ENCODE data around the gene OMA1.
"Not testable (repeated sequence)": the region's sequence is repeated elsewhere in the genome, so short reads cannot be mapped to it uniquely, and the experiment has no call there.

Gene OMA1

GRCh38 chr1:58524353-58524945 is 22.1 kb downstream of the OMA1 start:
- DNase-seq: no peak

GRCh38 chr1:58515794-58516401 is 30.6 kb downstream of the OMA1 start:
- DNase-seq: peak; percentile 25

GRCh38 chr1:58513956-58514355 is 32.6 kb downstream of the OMA1 start:
- DNase-seq: no peak

- DNase-seq: no peak
Observed at GRCh38 chr1:58508629-58509028, 37.9 kb downstream of the OMA1 start.

GRCh38 chr1:58505286-58505685 is 41.2 kb downstream of the OMA1 start:
- no peak for DNase-seq

GRCh38 chr1:58502519-58502918 is 44.0 kb downstream of the OMA1 start:
- DNase-seq: no peak

- DNase-seq: no peak
Observed at GRCh38 chr1:58500043-58500442, 46.5 kb downstream of the OMA1 start.

GRCh38 chr1:58497499-58497898 is 49.0 kb downstream of the OMA1 start:
- no peak for DNase-seq

- no peak for DNase-seq
Observed at GRCh38 chr1:58496042-58496441, 50.5 kb downstream of the OMA1 start.

GRCh38 chr1:58488914-58489313 is 57.6 kb downstream of the OMA1 start:
- DNase-seq: not testable (repeated sequence)

- no peak for DNase-seq
Observed at GRCh38 chr1:58487002-58487401, 59.5 kb downstream of the OMA1 start.

GRCh38 chr1:58481962-58482361 is 64.6 kb downstream of the OMA1 start:
- DNase-seq: no peak

GRCh38 chr1:58480191-58480590 is 66.3 kb downstream of the OMA1 start:
- no peak for DNase-seq

- no peak for DNase-seq
Observed at GRCh38 chr1:58477390-58477789, 69.1 kb downstream of the OMA1 start.

- no peak for DNase-seq
Observed at GRCh38 chr1:58476179-58476578, 70.3 kb downstream of the OMA1 start.

GRCh38 chr1:58469476-58469875 is 77.0 kb downstream of the OMA1 start:
- DNase-seq: no peak

- DNase-seq: no peak
Observed at GRCh38 chr1:58469016-58469415, 77.5 kb downstream of the OMA1 start.

GRCh38 chr1:58468612-58469011 is 77.9 kb downstream of the OMA1 start:
- no peak for DNase-seq

- no peak for DNase-seq
Observed at GRCh38 chr1:58466630-58467241, 79.8 kb downstream of the OMA1 start.

GRCh38 chr1:58465825-58466629 is 80.5 kb downstream of the OMA1 start:
- no peak for DNase-seq

- no peak for DNase-seq
Observed at GRCh38 chr1:58465176-58465575, 81.3 kb downstream of the OMA1 start.

- no peak for DNase-seq
Observed at GRCh38 chr1:58460469-58460868, 86.1 kb downstream of the OMA1 start.

GRCh38 chr1:58459911-58460310 is 86.6 kb downstream of the OMA1 start:
- peak; percentile 32 for DNase-seq

All from DMS 273 treated with DMSO at 0.1 percent for 48 hours (cell line).